Skeletal muscle cell (primary cell): ENCODE measurements around the gene AIMP2.
"Not testable (repeated sequence)": the region's sequence is repeated elsewhere in the genome, so short reads cannot be mapped to it uniquely, and the experiment has no call there.

Experiments used
- DNase-seq: peaks from one replicate; pipeline ENCODE4 v3.0.0-alpha.2; 2010; ENCODE audit warnings: low read depth
- H3K4me3 ChIP-seq: 2 replicates; pipeline ENCODE4 v1.5.1; 2011; ENCODE audit warnings: low read depth, mild to moderate bottlenecking, control low read depth, low read length, moderate library complexity

Gene AIMP2

DNA sequence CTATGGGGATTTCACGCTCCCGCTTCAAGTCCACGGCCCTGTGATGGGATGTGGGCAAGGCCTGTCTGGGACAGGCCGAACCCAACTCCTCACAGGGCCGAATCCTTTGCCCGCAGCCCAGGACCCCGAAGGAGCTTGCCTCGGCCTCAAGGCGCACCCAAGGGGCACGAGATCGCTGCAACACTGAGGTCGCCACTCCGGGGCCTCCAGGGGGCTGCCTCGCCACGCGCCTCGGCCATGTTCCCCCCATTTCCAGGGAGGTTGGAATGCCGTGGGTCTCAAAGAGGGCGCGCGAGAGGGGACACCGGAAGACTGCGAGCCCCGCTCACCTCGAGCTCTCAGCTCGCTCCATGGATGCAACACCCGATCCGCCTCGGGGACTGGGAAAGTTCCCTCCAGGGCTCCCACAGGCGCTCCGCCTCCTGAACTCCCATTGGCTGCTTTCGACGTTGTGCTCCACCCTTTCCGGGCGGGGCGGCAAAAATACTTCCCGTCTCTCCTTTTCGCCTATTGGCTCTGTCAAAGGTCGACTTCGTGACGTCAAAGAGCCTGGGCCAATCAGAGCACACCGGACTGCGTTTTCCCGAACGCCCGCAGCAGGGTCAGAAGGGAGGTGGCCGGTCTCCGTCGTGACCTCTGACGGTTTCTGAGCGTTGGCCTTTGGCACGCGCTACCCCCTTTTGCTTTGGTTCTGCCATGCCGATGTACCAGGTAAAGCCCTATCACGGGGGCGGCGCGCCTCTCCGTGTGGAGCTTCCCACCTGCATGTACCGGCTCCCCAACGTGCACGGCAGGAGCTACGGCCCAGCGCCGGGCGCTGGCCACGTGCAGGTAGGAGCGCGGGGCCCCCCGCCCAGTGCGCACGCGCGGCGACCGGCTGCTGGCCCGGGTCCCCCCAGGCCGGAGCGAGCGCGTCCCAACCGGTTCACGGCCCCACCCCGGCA is at the start of gene AIMP2, which contains the start of gene PMS2:
Gene AIMP2, plus strand, starts transcription at position 605 of the 944 bp plus-strand sequence. Its CDS starts 92 bp downstream, at position 697.
Gene PMS2, minus strand, starts transcription at position 382 of the 944 bp plus-strand sequence. Its CDS starts 30 bp downstream, at position 352.
- H3K4me3 ChIP-seq: peak within 1 kb of the TSS; percentile 91
- DNase-seq: peak; percentile 91

- not testable (repeated sequence) for H3K4me3 ChIP-seq, DNase-seq
These were observed 45.9 kb upstream of the AIMP2 start for GRCh38 chr7:5963205-5963604.

GRCh38 chr7:5963810-5964209 is 45.3 kb upstream of the AIMP2 start:
- DNase-seq, H3K4me3 ChIP-seq: not testable (repeated sequence)

DNA sequence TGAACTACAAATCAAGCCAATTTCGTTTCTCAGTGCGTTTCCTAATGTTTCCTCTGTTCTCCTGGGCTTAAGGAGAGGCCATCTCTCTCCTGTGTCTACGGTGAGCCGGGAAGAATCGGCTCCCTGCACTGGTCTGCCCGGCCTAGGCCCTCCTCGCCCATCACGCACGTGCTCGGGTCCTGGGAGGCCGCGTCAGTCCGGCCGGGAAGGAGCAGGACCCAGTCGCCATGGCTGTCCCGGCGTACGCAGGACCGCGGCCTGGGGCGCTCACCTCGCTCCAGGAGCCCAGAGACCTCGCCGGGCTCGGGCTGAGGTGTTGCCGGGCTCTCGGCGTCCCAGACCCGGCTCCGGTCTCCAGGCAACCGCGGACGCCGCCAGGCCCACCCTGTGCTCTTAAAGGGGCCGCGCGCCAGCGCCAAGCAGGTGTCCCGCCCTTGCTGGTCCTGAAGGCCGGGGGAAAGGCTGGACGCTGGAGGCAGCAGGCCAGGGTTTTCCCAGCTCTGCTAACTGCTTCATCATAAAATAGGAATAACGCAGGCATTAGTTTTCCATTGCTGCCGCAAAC is 38.6 kb upstream of the AIMP2 start, which contains the start of gene RSPH10B:
Gene RSPH10B, minus strand, starts transcription at position 343 of the 565 bp plus-strand sequence. CDS start 3,573 bp downstream, outside the sequence.
- DNase-seq: not testable (repeated sequence)
- H3K4me3 ChIP-seq: peak within 1 kb of the TSS; percentile 27

DNA sequence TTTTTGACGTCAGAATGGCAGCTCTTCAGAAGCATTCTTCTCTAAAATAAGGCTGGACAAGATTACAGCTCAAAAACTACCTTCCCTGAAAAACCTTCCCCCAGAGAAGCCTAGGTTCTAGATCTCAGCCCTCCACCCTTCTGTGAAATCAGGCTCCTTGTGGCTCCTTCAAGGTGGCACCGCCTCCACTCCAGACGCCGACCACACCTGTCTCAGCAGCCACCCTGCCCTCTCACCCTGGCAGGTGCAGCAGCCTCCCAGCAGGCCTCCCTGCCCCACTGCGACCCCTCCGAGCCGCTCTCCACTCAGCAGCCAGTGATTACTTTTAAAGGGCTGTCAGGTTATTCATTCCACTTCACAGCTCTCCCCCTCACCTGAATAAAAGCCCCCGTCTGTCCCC is 35.5 kb upstream of the AIMP2 start:
- DNase-seq, H3K4me3 ChIP-seq: not testable (repeated sequence)

DNA sequence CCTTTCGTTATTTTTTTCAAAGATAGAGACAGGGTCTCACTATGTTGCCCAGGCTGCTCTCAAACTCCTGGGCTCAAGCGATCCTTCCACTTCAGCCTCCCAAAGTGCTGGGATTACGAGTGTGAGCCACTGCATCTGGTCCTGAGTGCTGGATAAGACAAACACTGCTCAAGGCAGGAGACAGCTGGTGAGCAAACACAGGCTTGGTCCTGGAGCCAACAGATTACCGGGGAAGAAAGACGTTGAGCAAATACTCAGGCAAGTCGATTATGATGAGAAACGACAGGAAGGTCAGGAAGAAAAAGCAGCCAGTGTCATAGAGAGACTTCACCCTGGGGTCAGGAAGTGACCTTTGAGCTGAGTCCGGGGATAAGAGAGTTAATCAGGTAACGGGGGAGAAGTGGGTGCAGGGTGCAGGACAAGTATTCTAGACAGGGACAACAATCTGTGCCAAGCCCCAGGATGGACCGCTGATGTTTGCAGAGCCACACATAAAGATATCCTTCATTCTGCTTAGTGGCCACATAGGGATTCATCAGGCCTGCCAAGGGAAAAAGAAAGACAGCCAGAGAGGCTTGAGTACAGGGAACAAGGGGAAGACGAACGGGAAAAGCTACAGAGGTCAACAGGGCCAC is 29.3 kb upstream of the AIMP2 start:
- H3K4me3 ChIP-seq, DNase-seq: not testable (repeated sequence)

DNA sequence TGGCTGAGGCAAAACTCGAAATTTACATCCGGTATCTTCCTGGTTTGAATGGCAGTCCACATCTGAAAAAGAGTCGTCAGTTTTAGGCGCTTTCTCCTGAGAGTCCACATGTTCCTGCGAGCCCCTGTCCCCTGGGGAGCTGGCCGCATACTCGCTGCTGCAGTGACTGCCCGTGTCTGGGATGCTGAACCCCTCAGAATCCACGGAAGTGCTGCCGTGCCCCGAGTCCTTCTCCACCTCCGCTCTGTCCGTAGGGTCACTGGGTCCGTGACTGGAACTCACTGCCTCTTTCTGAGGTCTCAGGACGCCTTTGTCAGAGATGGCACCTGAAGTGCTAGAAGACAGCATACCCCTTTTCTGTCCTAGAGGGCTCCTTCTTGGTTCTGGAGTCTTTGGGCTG is 22.0 kb upstream of the AIMP2 start:
- H3K4me3 ChIP-seq, DNase-seq: not testable (repeated sequence)

DNA sequence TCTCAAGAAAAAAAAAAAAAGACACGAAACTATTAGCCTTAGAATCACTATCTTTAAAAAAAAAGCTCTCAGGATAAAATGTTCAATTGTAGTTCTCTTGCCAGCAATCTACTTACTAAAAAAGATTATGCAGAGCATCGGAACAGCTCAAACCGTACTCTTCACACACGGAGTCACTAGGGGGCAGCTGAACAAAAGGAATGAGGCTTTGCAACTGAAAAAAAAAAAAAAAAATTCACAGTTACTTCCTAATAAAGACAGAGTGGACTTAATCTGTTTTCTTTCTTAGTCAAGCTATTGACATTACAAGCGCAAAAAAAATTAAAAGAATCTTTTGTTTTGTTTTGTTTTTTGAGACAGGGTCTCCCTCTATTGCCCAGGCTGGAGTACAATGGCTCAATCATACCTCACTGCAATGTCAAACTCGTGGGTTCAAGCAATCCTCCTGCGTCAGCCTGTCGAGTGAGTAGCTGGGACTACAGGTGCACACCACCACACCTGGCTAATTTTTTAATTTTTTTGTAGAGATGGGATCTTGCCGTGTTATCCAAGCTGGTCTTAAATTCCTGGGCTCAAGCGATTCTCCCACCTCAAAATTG is 11.8 kb upstream of the AIMP2 start:
- no peak for DNase-seq
- no peak overlapping the region for H3K4me3 ChIP-seq

- no peak overlapping the region for H3K4me3 ChIP-seq
- DNase-seq: no peak
These were observed 1.7 kb upstream of the AIMP2 start for GRCh38 chr7:6007386-6007785.

GRCh38 chr7:6007835-6008590 is 1.1 kb upstream of the AIMP2 start:
- peak overlapping the region; percentile 91 for H3K4me3 ChIP-seq
- not testable (repeated sequence) for DNase-seq

GRCh38 chr7:6010370-6010769 is 1.3 kb downstream of the AIMP2 start:
- not testable (repeated sequence) for DNase-seq
- peak overlapping the region; percentile 91 for H3K4me3 ChIP-seq

- no peak overlapping the region for H3K4me3 ChIP-seq
- DNase-seq: no peak
These were observed 2.5 kb downstream of the AIMP2 start for GRCh38 chr7:6011541-6011940.

GRCh38 chr7:6012355-6013104 is 3.5 kb downstream of the AIMP2 start:
- H3K4me3 ChIP-seq: no peak overlapping the region
- no peak for DNase-seq

- H3K4me3 ChIP-seq: no peak overlapping the region
- peak; percentile 99 for DNase-seq
These were observed 7.0 kb downstream of the AIMP2 start for GRCh38 chr7:6015917-6016652.

DNA sequence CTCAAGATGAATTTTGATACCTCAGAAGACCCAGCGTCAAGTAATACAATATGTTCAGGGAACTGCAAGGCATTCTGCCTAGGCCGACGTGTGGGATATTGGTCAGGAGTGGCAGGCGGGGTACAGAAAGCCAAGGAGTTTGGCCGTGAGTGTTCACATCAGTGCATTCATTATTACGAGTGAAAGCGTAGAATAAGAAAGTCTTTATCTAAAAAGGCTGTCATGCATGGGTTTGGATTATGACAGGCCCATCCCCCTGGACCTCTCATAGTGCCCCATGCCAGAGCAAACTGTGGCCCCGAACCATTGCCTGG is 7.5 kb downstream of the AIMP2 start:
- no peak overlapping the region for H3K4me3 ChIP-seq
- DNase-seq: no peak

GRCh38 chr7:6020371-6021286 is 11.6 kb downstream of the AIMP2 start:
- H3K4me3 ChIP-seq: no peak overlapping the region
- no peak for DNase-seq

DNA sequence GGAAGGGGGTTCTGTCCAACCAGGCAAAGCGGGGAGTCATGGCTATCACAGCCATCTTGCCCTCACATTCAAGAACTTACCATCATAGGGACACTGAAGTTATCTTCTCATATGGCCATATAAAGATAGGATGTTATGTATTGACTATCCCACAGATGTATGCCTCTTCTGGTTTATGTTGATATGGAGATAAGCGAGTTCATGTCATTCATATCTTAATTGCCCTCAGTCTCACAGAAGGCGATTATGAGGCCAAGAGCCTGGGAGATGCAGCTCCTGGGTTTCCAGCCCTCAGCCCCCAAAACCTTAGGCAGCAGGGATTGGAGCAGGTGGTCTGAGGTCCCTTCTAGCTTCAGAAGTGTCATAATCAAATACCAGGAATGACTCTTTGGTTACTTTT is 13.6 kb downstream of the AIMP2 start:
- H3K4me3 ChIP-seq: no peak overlapping the region
- DNase-seq: no peak
